Caki2 (cell line): ENCODE results near the gene TSPAN31. TPM values are rescaled to one million over a fixed set of nuclear protein-coding genes. Genes with fewer than 3 reads are reported as not detected.

ENCODE experiments used
- DNase-seq: peaks from one replicate; pipeline ENCODE4 v3.0.0-alpha.2; 2015; ENCODE audit warnings: low read depth
- in situ Hi-C: cut with HindIII; loops from 2 replicates; pipeline ENCODE4 v1.10.0; 2016; ENCODE audit warnings: low sequenced_read_pairs, low pct_unique_long_range_greater_than_20kb, mixed read lengths
- total RNA-seq: library from RNA; depleted of rRNA; stranded (reverse); fragments of >200 nt; shearing (Covaris generic); gene quantifications from 2 replicates; pipeline ENCODE4 v1.2.3, GENCODE V29; 2014; ENCODE audit warnings: low replicate concordance

TSPAN31 gene
- total RNA-seq, 1 experiment from 2014 or later: 103 TPM

DNA sequence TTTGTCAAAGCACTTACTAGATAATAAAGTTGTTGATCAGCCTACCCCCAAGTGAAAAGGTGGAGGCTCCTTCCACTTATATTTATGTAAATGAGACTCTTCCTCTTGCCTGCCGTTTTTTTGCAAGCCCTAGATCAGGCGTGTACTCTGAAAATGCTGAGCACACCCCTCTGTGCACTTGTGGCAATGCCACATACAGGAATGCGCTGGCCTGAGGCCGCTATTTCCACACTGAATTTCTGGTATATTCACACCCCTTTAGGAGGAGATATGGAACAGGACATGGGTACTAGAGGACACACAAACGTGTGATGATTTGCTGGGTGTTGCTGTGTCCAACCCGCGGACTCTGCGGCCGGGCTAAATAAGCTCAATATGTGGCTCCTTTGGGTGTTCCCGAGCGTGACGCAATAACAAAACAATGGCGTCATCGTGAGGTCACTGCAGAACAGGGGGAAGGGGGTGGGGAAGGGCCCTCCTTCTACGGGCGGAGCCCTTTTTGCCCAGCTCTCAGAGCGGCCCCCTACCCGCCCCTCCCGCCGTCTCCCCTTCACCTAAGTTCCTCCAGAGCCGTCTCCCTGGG, 554 bp upstream of the TSPAN31 start:
- no peak for DNase-seq
- in situ Hi-C loops: no loop called here

DNA sequence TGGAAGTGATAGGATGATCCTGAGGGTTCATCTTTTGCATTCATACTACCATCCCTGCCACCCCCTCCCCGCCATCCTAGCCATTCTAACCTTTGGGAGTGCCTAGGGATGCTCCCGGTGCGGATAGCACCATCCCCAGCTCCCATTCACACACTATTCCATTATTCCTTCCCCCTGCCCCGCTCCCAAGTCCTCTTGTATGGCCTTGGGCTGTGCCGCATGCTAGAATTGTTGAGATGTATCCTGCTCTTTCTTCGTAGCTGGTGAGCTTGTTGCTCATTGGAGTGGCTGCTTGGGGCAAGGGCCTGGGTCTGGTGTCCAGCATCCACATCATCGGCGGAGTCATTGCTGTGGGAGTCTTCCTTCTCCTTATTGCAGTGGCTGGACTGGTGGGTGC, 644 bp downstream of the TSPAN31 start:
- DNase-seq: no peak
- in situ Hi-C loops: no loop called here

DNA sequence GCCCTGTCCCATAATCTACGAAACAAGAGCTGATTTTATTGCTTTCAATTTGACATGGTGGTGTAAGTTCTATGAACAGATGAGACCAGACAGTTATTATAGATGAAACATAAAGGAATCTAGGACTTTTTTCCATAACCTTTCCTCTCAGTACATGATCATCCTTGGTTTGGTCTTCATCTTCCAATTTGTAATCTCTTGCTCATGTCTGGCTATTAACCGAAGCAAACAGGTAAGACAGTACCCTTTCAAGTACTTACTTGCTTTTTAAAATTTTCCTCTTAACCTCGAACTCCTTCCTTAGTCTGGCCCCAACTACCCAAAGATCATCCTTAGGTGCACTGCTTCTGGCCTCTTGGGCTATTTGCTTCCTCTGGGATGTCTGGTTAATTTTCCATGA, 1.2 kb downstream of the TSPAN31 start:
- in situ Hi-C loops: no loop called here
- DNase-seq: no peak

DNA sequence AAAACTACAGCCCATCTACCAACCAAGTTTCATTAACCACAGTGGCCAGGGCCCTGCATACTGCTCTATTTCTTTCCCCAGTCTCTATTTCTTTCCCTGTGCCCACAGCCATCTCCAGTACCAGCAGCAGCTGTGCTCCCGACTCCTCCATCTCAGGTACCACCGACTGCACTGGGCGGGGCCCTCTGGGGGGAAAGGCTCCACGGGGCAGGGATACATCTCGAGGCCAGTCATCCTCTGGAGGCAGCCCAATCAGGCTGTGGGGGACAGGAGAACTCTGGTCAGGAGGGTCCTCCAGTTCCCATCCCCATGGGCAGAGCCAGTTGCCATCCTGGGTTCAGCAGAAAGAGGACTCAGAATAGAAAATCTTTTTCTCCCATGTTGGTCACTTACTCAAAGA, 4.2 kb downstream of the TSPAN31 start:
- in situ Hi-C loops: no loop called here
- no peak for DNase-seq

DNA sequence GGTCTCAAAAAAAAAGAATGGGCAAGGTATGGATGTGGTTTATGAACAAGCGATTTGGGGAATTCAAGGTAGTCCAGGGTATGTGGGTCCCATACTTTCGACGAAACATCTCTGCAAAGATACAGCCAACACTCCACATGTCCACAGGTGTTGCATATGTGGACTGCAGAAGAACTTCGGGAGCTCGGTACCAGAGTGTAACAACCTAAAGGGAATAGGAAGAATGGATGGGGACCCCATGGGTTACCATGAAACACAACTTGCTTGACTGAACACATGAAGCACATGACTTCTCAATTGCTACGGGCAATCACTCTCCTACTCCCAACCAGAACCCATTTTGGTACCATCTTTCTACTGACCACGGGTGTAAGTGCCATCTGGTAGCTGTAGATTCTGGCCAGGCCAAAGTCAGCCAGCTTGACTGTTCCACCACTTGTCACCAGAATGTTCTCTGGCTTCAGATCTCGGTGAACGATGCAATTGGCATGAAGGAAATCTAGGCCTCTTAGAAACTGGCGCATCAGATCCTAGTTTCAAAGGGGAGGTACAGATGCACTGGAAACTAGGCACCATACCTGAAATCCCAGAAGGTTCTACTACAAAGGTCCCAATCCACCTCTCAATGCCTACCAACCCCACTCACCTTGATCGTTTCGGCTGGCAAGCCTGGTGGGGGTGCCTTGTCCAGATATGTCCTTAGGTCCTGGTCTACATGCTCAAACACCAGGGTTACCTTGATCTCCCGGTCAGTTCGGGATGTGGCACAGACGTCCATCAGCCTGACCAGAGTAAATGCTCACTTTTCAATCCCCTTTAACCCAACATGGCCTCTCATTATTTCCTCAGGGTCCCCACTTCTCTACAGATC, 6.0 kb downstream of the TSPAN31 start:
- in situ Hi-C loops: no loop called here

DNA sequence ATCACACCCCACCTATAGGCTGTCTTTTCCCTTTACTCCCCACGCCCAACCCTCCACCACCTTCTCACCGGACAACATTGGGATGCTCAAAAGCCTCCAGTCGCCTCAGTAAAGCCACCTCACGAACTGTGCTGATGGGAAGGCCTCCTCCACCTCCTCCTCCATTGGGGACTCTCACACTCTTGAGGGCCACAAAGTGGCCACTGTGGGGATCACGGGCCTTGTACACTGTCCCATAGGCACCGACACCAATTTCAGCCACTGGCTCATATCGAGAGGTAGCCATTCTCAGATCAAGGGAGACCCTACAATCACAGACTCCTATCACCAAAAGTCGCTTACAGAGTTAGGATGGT, 6.6 kb downstream of the TSPAN31 start:
- in situ Hi-C loops: no loop called here

More for the DNA sequence above, 6.0 kb downstream of the TSPAN31 start:
- no peak for DNase-seq

GRCh38 chr12:57751788-57752667, 7.2 kb downstream of the TSPAN31 start, which contains the start of gene CDK4:
CDK4 (minus strand) TSS chr12:57752310; CDS start chr12:57751717, 593 bp downstream.
- DNase-seq: peak; percentile 100
- in situ Hi-C loops: no loop called here

More for the DNA sequence above, 6.6 kb downstream of the TSPAN31 start:
- DNase-seq: no peak

- in situ Hi-C loops: no loop called here
- no peak for DNase-seq
Measured at GRCh38 chr12:57752668-57753000, 7.8 kb downstream of the TSPAN31 start.

DNA sequence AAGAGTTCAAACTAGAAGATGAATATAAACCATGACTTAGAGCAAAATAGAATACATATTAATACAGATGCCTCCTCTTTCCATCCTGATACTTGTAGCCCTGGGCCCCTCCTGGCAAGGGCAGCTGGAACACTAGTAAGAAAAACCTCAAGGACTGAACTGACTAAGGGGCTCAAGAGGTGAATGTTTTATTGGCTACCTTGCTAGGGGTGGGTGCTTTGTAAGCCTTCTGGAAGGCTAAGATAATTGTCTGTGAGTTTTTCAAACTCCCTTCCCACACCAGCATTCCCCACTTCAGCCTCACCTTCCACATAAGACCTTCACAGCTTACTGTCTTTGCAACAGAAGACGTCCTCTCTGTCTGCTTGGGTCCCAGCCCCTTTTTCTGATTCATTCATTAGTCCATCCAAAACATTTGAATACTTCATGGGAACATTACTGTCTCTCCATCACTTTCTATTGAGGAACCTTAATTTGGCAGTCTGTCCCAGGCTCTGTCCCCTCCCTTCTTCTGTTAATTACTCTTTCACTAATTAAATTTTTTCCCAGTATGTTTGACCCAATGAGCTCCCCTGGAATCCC, 9.0 kb downstream of the TSPAN31 start:
- in situ Hi-C loops: no loop called here
- DNase-seq: no peak

- in situ Hi-C loops: no loop called here
- DNase-seq: peak; percentile 70
Measured at GRCh38 chr12:57754411-57755193, 9.8 kb downstream of the TSPAN31 start, which contains the start of gene MARCHF9. MARCHF9 (plus strand) TSS chr12:57755103; CDS start chr12:57755529, 426 bp downstream.

DNA sequence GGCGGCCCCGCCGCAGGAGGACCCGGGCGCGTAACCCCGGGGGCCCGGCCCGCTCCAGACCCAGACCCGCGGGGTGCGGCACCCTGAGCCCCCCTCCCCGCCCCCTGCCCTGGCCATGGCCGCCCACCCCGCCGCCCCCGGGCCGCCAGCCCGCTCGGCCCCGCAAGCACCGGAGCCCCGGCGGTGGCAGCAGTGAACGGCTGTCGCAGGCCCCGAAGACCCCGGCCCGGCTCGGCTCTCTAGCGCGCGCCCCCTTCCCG, 10.3 kb downstream of the TSPAN31 start:
- no peak for DNase-seq
- in situ Hi-C loops: no loop called here

DNA sequence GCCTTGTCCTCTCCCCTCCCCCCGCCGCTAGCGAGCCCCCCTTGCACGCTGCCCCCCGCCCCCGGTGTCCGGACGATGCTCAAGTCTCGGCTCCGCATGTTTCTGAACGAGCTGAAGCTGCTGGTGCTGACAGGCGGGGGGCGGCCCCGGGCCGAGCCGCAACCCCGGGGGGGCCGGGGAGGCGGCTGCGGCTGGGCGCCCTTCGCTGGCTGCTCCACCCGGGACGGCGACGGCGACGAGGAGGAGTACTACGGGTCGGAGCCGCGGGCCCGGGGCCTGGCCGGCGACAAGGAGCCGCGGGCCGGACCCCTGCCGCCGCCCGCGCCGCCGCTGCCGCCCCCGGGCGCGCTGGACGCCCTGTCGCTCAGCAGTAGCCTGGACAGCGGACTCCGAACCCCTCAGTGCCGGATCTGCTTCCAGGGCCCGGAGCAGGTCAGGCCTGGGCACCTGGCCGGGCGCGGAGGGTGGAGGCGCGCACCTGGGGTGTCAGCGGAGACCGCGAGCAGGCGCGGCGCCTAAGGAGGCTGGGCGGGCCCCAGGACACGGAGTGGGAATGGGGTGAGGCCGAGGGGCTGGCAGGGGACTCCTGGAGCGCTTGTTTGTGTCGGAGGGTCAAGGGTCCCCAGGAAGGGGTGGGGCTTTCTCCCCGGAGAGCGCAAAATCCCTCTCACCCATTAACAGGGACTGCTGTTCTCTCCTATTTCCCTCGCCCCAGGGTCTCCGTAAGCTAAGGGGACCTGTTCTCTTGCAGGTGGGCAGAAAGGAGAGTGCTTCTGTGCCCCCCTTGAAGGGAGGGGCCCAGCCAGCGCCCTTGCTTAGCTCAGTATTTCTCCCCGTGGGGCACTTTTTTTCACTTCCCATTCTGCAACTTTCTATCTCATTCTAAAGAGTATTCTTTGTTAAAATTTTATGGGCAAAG, 10.9 kb downstream of the TSPAN31 start:
- in situ Hi-C loops: no loop called here
- DNase-seq: no peak

- no peak for DNase-seq
- in situ Hi-C loops: no loop called here
Measured at GRCh38 chr12:57756406-57757341, 11.8 kb downstream of the TSPAN31 start.

DNA sequence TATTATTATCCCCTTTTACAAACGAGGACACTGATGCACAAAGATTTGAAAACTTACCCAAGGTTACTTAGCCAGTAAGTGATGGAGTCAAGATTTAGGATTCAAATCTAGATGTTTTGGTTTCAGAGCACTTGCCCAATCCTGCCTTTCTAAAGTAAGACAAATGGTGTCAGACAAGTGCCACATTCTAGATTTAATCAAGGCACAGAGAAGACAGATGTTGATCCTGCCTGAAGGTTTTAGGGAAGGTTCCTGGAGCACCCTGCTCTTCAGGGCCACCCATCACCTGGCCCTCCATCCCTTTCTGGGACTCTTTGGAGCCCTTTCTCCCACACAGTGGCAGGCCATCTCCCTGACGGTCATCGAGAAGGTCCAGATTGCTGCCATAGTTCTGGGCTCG, 12.9 kb downstream of the TSPAN31 start:
- in situ Hi-C loops: no loop called here
- DNase-seq: no peak

GRCh38 chr12:57758552-57759359, 13.9 kb downstream of the TSPAN31 start:
- DNase-seq: no peak
- in situ Hi-C loops: no loop called here
